GDM1 (cell line): ENCODE results near the gene ALPG.
"Not testable (repeated sequence)": the region's sequence is repeated elsewhere in the genome, so short reads cannot be mapped to it uniquely, and the experiment has no call there.

Source experiments
- DNase-seq: peaks from one replicate; lab custom pipeline; 2025; lab: John Stamatoyannopoulos, UW

ALPG gene

DNA sequence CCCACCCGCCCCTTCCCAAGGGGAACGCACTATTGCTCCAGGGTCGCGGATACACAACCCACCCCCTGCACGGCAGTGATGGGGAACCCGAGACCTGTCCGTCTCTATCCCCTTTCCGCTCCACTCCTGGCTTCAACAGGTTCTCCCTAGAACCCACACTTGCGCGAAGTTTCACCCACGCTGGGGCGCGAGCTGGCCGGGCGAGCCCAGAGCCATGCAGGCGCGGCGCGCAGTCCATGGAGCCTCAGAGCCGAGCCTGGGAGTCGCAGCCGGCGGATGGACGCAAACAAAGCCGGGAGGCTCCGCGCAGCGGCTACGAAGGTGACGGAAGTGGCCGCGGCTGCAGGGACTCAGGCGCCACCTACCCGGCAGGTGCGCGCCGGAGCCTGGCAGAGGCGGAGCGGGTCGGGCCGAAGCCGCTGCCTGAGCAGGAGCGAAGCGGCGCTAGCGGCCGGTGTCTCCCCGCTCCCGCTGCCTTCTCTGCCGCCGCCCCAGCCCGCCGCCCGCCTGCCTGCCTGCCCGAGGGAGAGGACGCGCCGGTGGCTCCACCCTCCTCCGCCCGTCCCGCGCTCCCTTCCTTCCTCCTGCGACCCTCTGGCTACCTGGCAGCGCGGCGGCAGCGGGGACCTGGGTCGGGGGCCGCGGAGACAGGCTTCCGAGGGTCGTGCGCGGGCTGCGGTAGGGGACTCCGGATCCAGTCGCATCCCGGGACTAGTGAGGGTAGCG lies 14.0 kb downstream of the ALPG start:
- no peak for DNase-seq

DNA sequence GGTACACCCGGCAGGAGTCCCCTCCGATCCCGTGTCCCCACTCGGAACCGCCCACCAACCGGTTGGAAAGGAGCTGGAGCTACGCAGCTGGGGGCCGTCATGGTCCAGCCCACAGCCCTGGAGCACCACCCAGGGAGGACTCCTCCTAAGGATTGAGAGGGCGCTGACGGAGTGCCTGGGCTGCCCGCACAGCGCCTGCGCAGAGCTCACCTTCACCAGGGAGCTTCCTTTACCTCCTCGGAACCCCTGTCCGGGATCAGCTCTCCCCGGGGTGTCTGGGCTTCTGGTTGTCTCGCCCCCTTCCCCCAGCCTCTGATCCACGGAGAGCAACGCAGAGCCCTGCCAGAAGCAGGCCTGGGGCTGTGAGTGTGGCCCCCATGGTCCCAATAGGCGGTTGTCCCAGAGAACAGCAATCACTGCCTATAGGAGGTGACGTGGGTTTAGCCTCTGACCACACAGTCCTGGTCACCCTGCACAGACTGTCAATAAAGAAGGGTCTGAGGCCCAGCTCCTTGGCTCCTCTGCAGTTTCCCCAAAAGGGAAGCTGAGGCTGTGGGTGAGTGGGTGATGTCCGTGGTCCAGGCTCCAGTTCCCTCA lies 14.6 kb downstream of the ALPG start:
- no peak for DNase-seq

GRCh38 chr2:232422051-232422450 lies 15.4 kb downstream of the ALPG start:
- DNase-seq: no peak

GRCh38 chr2:232422996-232423395 lies 16.4 kb downstream of the ALPG start:
- not testable (repeated sequence) for DNase-seq

DNA sequence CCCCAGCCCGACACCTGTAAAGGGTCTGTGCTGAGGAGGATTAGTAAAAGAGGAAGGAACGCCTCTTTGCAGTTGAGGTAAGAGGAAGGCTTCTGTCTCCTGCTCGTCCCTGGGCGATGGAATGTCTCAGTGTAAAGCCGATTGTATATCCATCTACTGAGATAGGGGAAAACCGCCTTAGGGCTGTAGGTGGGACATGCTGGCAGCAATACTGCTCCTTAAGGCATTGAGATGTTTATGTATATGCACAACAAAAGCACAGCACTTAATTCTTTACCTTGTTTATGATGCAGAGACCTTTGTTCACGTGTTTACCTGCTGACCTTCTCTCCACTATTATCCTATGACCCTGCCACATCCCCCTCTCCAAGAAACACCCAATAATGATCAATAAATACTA lies 16.8 kb downstream of the ALPG start:
- DNase-seq: not testable (repeated sequence)

GRCh38 chr2:232431705-232432590 lies 25.3 kb downstream of the ALPG start:
- no peak for DNase-seq

DNA sequence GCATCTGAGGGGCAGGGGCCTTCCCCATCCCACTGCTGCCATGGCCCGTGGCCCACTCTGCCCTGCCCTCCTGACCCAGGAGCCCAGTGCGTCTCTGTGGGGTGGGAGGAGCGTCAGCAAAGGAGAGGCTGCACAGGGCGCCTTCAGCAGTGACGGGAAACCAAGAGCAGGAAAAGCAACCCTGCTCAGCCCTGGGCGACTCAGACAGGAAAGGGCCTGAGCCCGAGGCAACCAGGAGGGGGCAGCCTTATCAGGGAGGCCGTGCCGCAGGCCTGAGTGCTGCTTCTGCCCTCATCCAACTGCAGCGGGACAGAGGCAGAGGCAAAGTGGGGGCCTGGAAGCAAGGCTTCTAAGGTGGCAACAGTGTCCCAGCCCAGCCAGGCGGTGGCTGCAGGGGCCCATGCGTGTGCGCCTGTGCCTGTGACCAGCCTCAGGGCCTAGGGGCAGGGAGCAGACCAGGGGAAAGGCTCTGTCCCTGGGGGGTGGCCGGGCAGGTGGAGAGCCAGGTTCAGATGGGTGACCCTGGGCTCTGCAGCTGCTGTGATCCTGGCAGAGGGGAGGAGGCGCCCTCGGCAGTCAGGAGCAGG lies 26.0 kb downstream of the ALPG start:
- no peak for DNase-seq

DNA sequence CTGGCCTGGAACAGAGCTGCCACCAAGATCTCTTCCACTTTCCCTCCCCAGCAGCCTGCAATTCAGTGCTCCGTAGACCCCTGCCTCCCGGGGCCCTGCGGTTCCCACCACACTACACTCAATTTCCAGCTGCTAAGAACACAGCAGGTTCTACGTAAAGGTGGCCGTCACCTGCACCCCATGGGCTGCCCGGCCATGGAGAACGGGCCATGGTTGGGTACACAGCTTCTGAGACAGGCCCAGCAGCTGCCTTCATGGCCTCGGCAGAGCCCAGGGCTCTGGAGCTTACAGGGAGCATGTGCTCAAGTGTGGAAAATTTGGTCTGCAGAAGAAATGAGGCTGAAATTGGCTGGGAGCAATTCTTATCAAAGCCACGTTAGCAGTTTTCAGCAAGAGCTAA lies 27.0 kb downstream of the ALPG start:
- not testable (repeated sequence) for DNase-seq

DNA sequence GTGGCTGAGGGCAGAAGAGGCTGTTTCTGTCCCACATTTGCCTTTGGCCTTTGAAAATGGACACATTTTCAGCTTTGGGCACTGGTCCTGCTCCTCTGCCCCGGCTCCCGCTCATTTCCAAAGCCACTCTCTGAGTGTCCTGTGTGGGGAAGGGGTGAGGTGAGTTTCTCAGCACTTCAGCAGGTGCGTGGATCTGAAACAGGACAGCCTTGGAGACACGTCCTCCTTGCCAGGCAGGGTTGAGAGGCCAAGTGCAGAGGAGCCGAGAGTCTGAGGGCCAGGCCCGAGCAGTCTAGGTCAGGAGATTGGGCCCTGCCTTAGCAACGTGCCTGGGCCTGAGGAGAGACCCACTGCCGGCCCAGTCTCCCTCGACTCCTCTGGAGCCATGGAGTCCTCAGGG lies 27.4 kb downstream of the ALPG start:
- DNase-seq: no peak

DNA sequence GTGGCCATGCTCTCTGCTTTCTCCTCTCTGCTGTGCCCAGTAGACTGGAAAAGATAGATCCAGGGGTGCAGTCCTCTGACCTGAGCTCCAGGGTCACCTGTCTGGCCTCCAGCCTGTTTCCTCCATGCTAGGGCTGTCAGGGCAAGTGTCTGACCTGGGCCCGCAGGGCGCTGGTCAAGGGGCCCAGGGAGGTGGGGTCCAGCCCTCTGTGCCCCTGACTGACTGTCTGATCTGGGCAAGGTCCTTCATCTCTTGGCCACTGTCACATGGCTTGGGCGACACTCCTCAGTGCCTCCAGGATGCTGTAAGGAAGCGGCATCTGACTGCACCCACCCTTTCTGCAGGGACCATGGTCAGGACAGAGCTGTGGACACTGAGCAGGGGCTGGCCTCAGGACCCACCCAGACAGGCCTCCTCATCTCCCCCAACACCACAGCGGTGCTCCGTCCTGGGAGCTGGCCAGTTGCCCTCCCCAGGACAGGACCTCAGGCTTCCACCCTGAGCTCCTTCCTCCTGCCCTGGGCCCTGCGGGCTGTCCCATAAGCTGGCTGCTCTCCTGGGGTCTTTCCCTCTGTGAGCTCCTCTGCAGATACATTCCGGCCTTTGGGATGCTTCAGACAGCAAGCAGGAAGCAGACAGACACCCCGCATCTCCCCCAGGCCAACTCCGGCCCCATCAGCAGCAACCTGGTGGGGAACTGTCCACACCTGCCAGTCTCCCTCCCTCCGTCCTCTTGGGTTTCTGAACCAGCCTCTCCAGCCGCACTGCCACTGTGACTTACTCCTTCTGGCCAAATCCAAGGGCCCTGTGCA lies 28.1 kb downstream of the ALPG start:
- no peak for DNase-seq

- DNase-seq: no peak
Observed at GRCh38 chr2:232435375-232435648, 28.7 kb downstream of the ALPG start.

GRCh38 chr2:232435805-232436204 lies 29.2 kb downstream of the ALPG start:
- DNase-seq: no peak

GRCh38 chr2:232436381-232437194 lies 29.9 kb downstream of the ALPG start:
- no peak for DNase-seq

DNA sequence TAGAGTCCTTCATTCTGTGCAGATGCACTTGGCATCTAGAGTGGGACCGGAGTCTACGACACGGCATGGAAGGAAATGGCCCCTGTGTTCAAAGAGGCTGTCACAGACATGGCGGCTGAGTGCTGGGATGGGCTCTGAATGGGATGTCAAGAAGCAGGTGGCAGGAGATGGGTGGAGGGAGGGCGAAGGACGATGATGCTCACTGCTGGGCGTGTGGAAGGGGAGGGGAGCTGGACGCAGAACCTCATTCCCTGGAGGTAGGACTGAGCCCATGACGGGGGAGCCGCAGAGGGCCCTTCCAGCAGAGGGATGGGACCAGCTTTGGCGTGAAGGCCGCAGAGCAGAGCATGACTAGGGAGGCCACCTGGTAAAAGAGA lies 30.5 kb downstream of the ALPG start:
- DNase-seq: no peak

DNA sequence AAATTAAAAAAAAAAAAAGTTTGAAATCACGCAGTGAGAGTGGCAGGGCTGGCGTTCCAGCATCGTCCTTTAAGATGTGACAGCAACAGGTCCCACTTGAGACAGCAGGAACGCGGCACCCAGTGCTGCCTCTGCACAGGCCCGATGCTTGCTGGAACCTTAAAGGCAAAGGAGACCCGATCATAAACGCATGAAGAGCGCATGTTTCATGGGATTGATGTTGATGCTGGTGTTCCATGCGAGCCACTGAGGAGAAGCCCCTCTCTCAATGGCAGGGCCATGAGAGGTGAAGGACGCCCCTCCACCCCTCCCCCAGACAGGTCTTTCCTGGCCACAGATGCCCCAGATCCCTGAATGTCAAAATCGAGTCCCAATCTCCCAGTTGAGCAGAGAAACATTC lies 31.4 kb downstream of the ALPG start:
- no peak for DNase-seq

- no peak for DNase-seq
Observed at GRCh38 chr2:232438951-232439757, 32.5 kb downstream of the ALPG start.

DNA sequence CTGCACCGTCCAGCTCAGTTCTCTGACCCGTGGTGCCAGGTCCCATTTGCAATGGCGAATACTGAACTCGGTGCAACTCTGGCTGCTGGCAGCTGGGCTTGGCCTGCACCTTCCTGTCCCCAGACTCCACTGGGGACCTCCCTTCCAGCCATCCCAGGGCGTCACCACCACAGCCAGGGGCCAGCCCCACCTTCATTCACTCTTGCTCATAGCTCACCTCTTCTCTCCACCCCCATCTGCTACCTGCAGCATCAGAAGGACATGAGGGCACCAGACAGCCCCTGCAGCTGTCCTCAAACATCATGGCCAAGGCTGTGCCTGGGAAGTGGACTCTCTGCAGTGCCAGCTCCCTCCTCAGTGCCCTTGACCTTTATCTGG lies 33.1 kb downstream of the ALPG start:
- DNase-seq: no peak

DNA sequence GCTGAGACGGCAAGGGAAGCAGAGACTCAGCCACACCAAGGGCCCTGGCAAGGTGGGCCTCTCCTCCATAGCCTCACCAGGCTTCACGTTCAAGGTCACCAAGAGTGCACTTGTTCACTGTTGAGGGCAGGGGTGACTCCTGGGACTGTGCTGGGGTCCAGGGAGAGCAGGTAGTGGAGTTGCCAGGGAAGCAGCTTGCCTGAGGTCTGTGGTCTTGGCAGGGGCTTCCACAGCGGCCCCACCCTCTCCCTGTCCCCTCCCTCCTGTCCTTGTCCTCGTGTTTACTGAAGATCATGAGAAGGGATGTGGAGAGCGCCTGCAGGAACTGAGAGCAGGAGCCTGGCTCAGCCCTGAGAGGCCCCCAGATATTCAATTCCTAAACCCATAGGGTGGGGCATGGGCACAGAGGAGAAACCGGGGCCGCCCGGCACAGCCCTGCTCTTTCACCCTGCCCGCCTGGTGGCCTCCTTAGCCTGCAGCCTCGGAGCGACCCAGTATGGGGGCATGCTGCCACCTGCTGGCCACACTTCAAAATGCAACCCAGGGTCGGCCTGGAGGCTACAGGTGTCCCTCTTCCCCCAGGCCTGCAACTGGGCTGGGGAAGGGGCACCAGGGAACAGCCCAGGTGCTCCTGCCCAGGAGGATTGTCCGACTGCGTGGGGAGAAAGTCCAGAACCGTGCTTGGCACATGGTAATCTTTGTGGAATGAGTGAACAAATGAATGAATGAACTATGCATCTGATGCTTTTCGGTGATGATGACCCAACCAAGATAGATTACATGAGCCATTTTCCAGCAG lies 33.8 kb downstream of the ALPG start:
- peak; percentile 69 for DNase-seq

GRCh38 chr2:232441147-232441651 lies 34.6 kb downstream of the ALPG start:
- DNase-seq: no peak
